Measurements from ENCODE around the gene MVK.
"Not testable (repeated sequence)": the region's sequence is repeated elsewhere in the genome, so short reads cannot be mapped to it uniquely, and the experiment has no call there.

Gene MVK

GRCh38 chr12:109599087-109599486, 25.5 kb downstream of the MVK start:
- no peak for DNase-seq
- in situ Hi-C loops (cut with MboI; ENCODE audit: low pct_unique_long_range_greater_than_20kb, low sequenced_read_pairs) = no loop called here

- in situ Hi-C loops (cut with MboI; ENCODE audit: low pct_unique_long_range_greater_than_20kb, low sequenced_read_pairs) = no loop called here
- no peak for DNase-seq
Observed at GRCh38 chr12:109600481-109600880, 26.9 kb downstream of the MVK start.

- in situ Hi-C loops (cut with MboI; ENCODE audit: low pct_unique_long_range_greater_than_20kb, low sequenced_read_pairs) = no loop called here
- DNase-seq = no peak
Observed at GRCh38 chr12:109600995-109601394, 27.4 kb downstream of the MVK start.

- in situ Hi-C loops (cut with MboI; ENCODE audit: low pct_unique_long_range_greater_than_20kb, low sequenced_read_pairs) = no loop called here
- DNase-seq = no peak
Observed at GRCh38 chr12:109601557-109601956, 28.0 kb downstream of the MVK start.

GRCh38 chr12:109602132-109602531, 28.5 kb downstream of the MVK start:
- in situ Hi-C loops (cut with MboI; ENCODE audit: low pct_unique_long_range_greater_than_20kb, low sequenced_read_pairs); DNase-seq: not testable (repeated sequence)

GRCh38 chr12:109604132-109604585, 30.6 kb downstream of the MVK start:
- DNase-seq = no peak
- in situ Hi-C loops (cut with MboI; ENCODE audit: low pct_unique_long_range_greater_than_20kb, low sequenced_read_pairs) = no loop called here

GRCh38 chr12:109605016-109605415, 31.4 kb downstream of the MVK start:
- in situ Hi-C loops (cut with MboI; ENCODE audit: low pct_unique_long_range_greater_than_20kb, low sequenced_read_pairs) = no loop called here
- DNase-seq = no peak

- no peak for DNase-seq
- in situ Hi-C loops (cut with MboI; ENCODE audit: low pct_unique_long_range_greater_than_20kb, low sequenced_read_pairs) = no loop called here
Observed at GRCh38 chr12:109605599-109606228, 32.1 kb downstream of the MVK start.

- in situ Hi-C loops (cut with MboI; ENCODE audit: low pct_unique_long_range_greater_than_20kb, low sequenced_read_pairs) = no loop called here
- DNase-seq = no peak
Observed at GRCh38 chr12:109606320-109607028, 32.9 kb downstream of the MVK start.

GRCh38 chr12:109607618-109608017, 34.0 kb downstream of the MVK start:
- in situ Hi-C loops (cut with MboI; ENCODE audit: low pct_unique_long_range_greater_than_20kb, low sequenced_read_pairs) = no loop called here

GRCh38 chr12:109608270-109608669, 34.7 kb downstream of the MVK start:
- in situ Hi-C loops (cut with MboI; ENCODE audit: low pct_unique_long_range_greater_than_20kb, low sequenced_read_pairs) = no loop called here
- no peak for DNase-seq

More at GRCh38 chr12:109607618-109608017, 34.0 kb downstream of the MVK start:
- no peak for DNase-seq

- no peak for DNase-seq
- in situ Hi-C loops (cut with MboI; ENCODE audit: low pct_unique_long_range_greater_than_20kb, low sequenced_read_pairs) = no loop called here
Observed at GRCh38 chr12:109608793-109609192, 35.2 kb downstream of the MVK start.

- DNase-seq = no peak
- in situ Hi-C loops (cut with MboI; ENCODE audit: low pct_unique_long_range_greater_than_20kb, low sequenced_read_pairs) = no loop called here
Observed at GRCh38 chr12:109609342-109609741, 35.7 kb downstream of the MVK start.

- in situ Hi-C loops (cut with MboI; ENCODE audit: low pct_unique_long_range_greater_than_20kb, low sequenced_read_pairs) = no loop called here
- no peak for DNase-seq
Observed at GRCh38 chr12:109610523-109610922, 36.9 kb downstream of the MVK start.

GRCh38 chr12:109611223-109611622, 37.6 kb downstream of the MVK start:
- in situ Hi-C loops (cut with MboI; ENCODE audit: low pct_unique_long_range_greater_than_20kb, low sequenced_read_pairs) = no loop called here
- DNase-seq = no peak

- DNase-seq = no peak
- in situ Hi-C loops (cut with MboI; ENCODE audit: low pct_unique_long_range_greater_than_20kb, low sequenced_read_pairs) = no loop called here
Observed at GRCh38 chr12:109612003-109612402, 38.4 kb downstream of the MVK start.

GRCh38 chr12:109612975-109613502, 39.4 kb downstream of the MVK start:
- in situ Hi-C loops (cut with MboI; ENCODE audit: low pct_unique_long_range_greater_than_20kb, low sequenced_read_pairs) = no loop called here
- no peak for DNase-seq

- in situ Hi-C loops (cut with MboI; ENCODE audit: low pct_unique_long_range_greater_than_20kb, low sequenced_read_pairs) = no loop called here
- DNase-seq = no peak
Observed at GRCh38 chr12:109613649-109614455, 40.3 kb downstream of the MVK start.

- DNase-seq = no peak
- in situ Hi-C loops (cut with MboI; ENCODE audit: low pct_unique_long_range_greater_than_20kb, low sequenced_read_pairs) = no loop called here
Observed at GRCh38 chr12:109615556-109616229, 42.1 kb downstream of the MVK start.
